Coronary artery (tissue), 2 donors: ENCODE measurements around the gene TMEM201.

Source experiments
- DNase-seq: peaks from one replicate; pipeline ENCODE4 v3.0.0-alpha.2; 2017; ENCODE audit warnings: low spot score
- H3K27ac ChIP-seq, 2 donors: fragments of 200-600 bp; sonication (generic); one replicate each; pipeline ENCODE4 v1.5.1; 2016 to 2019
- H3K4me3 ChIP-seq: fragments of 200-600 bp; sonication (generic); 2 replicates; pipeline ENCODE4 v1.5.1; 2016; ENCODE audit warnings: mild to moderate bottlenecking, moderate library complexity
- CTCF ChIP-seq: fragments of 200-600 bp; sonication (generic); IDR thresholded peaks from one replicate; pipeline ENCODE4 v1.5.1; 2019; ENCODE audit warnings: antibody characterized with exemption

The TMEM201 gene

GRCh38 chr1:9606458-9606857 lies 17.7 kb downstream of the TMEM201 start:
- Histone ChIP-seq H3K4me3 (no peak overlapping the region), H3K27ac (no peak overlapping the region)
- no peak for TF ChIP-seq CTCF
- DNase-seq = no peak

GRCh38 chr1:9606948-9607347 lies 18.2 kb downstream of the TMEM201 start:
- H3K27ac ChIP-seq = no peak overlapping the region
- TF ChIP-seq CTCF = no peak
- no peak overlapping the region for H3K4me3 ChIP-seq
- DNase-seq = no peak

GRCh38 chr1:9607352-9607751 lies 18.6 kb downstream of the TMEM201 start:
- Histone ChIP-seq H3K27ac (no peak overlapping the region), H3K4me3 (no peak overlapping the region)
- TF ChIP-seq CTCF = no peak
- no peak for DNase-seq

GRCh38 chr1:9609998-9610397 lies 21.3 kb downstream of the TMEM201 start:
- H3K4me3 ChIP-seq = no peak overlapping the region
- TF ChIP-seq CTCF = no peak
- no peak overlapping the region for H3K27ac ChIP-seq
- no peak for DNase-seq

GRCh38 chr1:9610548-9610947 lies 21.8 kb downstream of the TMEM201 start:
- no peak overlapping the region for H3K27ac ChIP-seq
- no peak for DNase-seq
- H3K4me3 ChIP-seq = no peak overlapping the region
- no peak for TF ChIP-seq CTCF

GRCh38 chr1:9611716-9612115 lies 23.0 kb downstream of the TMEM201 start:
- Histone ChIP-seq H3K27ac (no peak overlapping the region), H3K4me3 (no peak overlapping the region)
- DNase-seq = no peak
- TF ChIP-seq CTCF = no peak

- no peak overlapping the region for H3K27ac ChIP-seq
- no peak for TF ChIP-seq CTCF
- no peak overlapping the region for H3K4me3 ChIP-seq
- no peak for DNase-seq
These were observed 23.6 kb downstream of the TMEM201 start for GRCh38 chr1:9612162-9612845.
